Bronchus fibroblast of lung (primary cell): ENCODE data around the gene PARK7. TPM values are rescaled to one million over a fixed set of nuclear protein-coding genes. Genes with fewer than 3 reads are reported as not detected.

Source experiments
- total RNA-seq: library from RNA; depleted of rRNA; stranded (reverse); fragments of >200 nt; gene quantifications from 2 replicates; pipeline ENCODE4 v1.2.3, GENCODE V29; 2015

Gene PARK7
- total RNA-seq = 253 and 277 TPM in 2 replicates

GRCh38 chr1:7961216-7962013, at the start of gene PARK7:
PARK7 (plus strand) TSS chr1:7961711; CDS start chr1:7962786, 1,075 bp downstream.

GRCh38 chr1:7940745-7941436, 20.6 kb upstream of the PARK7 start, which contains the start of gene TNFRSF9:
TNFRSF9 (minus strand) TSS chr1:7940839; CDS start chr1:7939994, 845 bp downstream.

GRCh38 chr1:8026153-8026975, 64.9 kb downstream of the PARK7 start, which contains the start of gene ERRFI1:
ERRFI1 (minus strand) TSS chr1:8026309; CDS start chr1:8015619, 10,690 bp downstream.

Other genes with a start within 250 kb of the PARK7 start
- gene VAMP3, start 190.4 kb upstream of the PARK7 start, total RNA-seq = 87.1 and 94.3 TPM in 2 replicates
- 1.8 TPM in 2 replicates for gene PER3, start 177.4 kb upstream of the PARK7 start, total RNA-seq
- 0.17 TPM in 1 of 2 replicates, not detected in the other for gene UTS2, start 108.6 kb upstream of the PARK7 start, total RNA-seq
- 0.15 and 0.34 TPM in 2 replicates for gene TNFRSF9, start 20.9 kb upstream of the PARK7 start, total RNA-seq
- gene ERRFI1, start 64.6 kb downstream of the PARK7 start, total RNA-seq = 108 and 109 TPM in 2 replicates